OCI-LY1 (cell line): Measurements from ENCODE around the gene SPATA46.

Experiments
- H2AFZ ChIP-seq: fragments of 200-600 bp; sonication (generic), shearing (Covaris generic); 2 replicates; pipeline ENCODE4 v1.6.0; 2014; ENCODE audit warnings: antibody characterized with exemption, mild to moderate bottlenecking, low read length
- H3F3A ChIP-seq: fragments of 200-600 bp; sonication (generic), shearing (Covaris generic); 2 replicates; pipeline ENCODE4 v1.6.0; 2014; ENCODE audit warnings: mild to moderate bottlenecking, antibody characterized with exemption, low read length, moderate library complexity; ENCODE audit not compliant: insufficient read depth
- H3K27ac ChIP-seq: fragments of 200-600 bp; sonication (generic); 2 replicates; pipeline ENCODE4 v1.5.1; 2014; ENCODE audit warnings: low read length, mixed run types, mild to moderate bottlenecking, low read depth; ENCODE audit not compliant: poor library complexity, severe bottlenecking
- H3K27me3 ChIP-seq: fragments of 200-600 bp; sonication (generic); 2 replicates; pipeline ENCODE4 v1.6.0; 2014; ENCODE audit warnings: antibody characterized with exemption, mild to moderate bottlenecking, low read length, moderate library complexity; ENCODE audit not compliant: insufficient read depth
- H3K36me3 ChIP-seq: fragments of 200-600 bp; sonication (generic); 2 replicates; pipeline ENCODE4 v1.6.1; 2014; ENCODE audit warnings: mild to moderate bottlenecking, antibody characterized with exemption, low read length, moderate library complexity, mixed read lengths; ENCODE audit not compliant: insufficient read depth
- H3K4me1 ChIP-seq: fragments of 200-600 bp; sonication (generic); 2 replicates; pipeline ENCODE4 v1.5.1; 2014; ENCODE audit warnings: mild to moderate bottlenecking, low read length, moderate library complexity; ENCODE audit not compliant: insufficient read depth, severe bottlenecking
- H3K4me2 ChIP-seq: fragments of 200-600 bp; sonication (generic), shearing (Covaris generic); 2 replicates; pipeline ENCODE4 v1.6.1; 2014; ENCODE audit warnings: low read length
- H3K4me3 ChIP-seq: fragments of 200-600 bp; sonication (generic); 2 replicates; pipeline ENCODE4 v1.5.1; 2014; ENCODE audit warnings: low read length, low read depth, mild to moderate bottlenecking, mixed read lengths; ENCODE audit not compliant: poor library complexity, severe bottlenecking
- H3K79me2 ChIP-seq: fragments of 200-600 bp; shearing (Covaris generic); 2 replicates; pipeline ENCODE4 v1.6.1; 2016; ENCODE audit warnings: mixed run types, low read length, mixed read lengths; ENCODE audit not compliant: insufficient read depth
- H3K9ac ChIP-seq: fragments of 200-600 bp; sonication (generic), shearing (Covaris generic); 2 replicates; pipeline ENCODE4 v1.6.1; 2014; ENCODE audit warnings: mild to moderate bottlenecking, low read length, mixed read lengths
- H3K9me2 ChIP-seq: fragments of 200-600 bp; sonication (generic), shearing (Covaris generic); 2 replicates; pipeline ENCODE4 v1.6.1; 2014; ENCODE audit warnings: low read depth, mild to moderate bottlenecking, low read length, mixed read lengths
- H3K9me3 ChIP-seq: fragments of 200-600 bp; shearing (Covaris generic); 2 replicates; pipeline ENCODE4 v1.6.1; 2014; ENCODE audit warnings: low read length, mixed read lengths
- H4K20me1 ChIP-seq: fragments of 200-600 bp; sonication (generic), shearing (Covaris generic); 2 replicates; pipeline ENCODE4 v1.6.0; 2016; ENCODE audit warnings: mild to moderate bottlenecking, low read length; ENCODE audit not compliant: insufficient read depth
- CTCF ChIP-seq: fragments of 200-600 bp; sonication (generic), shearing (Covaris generic); IDR thresholded peaks from 2 replicates; pipeline ENCODE4 v1.5.1; 2017; ENCODE audit warnings: mild to moderate bottlenecking, antibody characterized with exemption, low read length, moderate library complexity, mixed read lengths
- EZH2 ChIP-seq: fragments of 200-600 bp; sonication (generic), shearing (Covaris generic); IDR thresholded peaks from 2 replicates; pipeline ENCODE4 v1.8.0; 2017; ENCODE audit warnings: borderline replicate concordance, mixed run types, mild to moderate bottlenecking, antibody characterized with exemption, low read length, moderate library complexity, mixed read lengths

Gene SPATA46

GRCh38 chr1:162342452-162342983 is 34.1 kb downstream of the SPATA46 start:
- Histone ChIP-seq H2AFZ (no peak overlapping the region), H3K9me2 (no peaks in the 10 kb centered on the region), H3K9me3 (no peaks in the 10 kb centered on the region), H3K9ac (no peak overlapping the region), H3K79me2 (no peaks in the 10 kb centered on the region), H3K4me1 (no peaks in the 10 kb centered on the region), H3K27ac (no peak overlapping the region), H3K4me3 (no peak overlapping the region), H3K4me2 (no peak overlapping the region), H3K27me3 (no peaks in the 10 kb centered on the region), H3F3A (no peaks in the 10 kb centered on the region), H3K36me3 (no peaks in the 10 kb centered on the region), H4K20me1 (no peaks in the 10 kb centered on the region)
- TF ChIP-seq CTCF: no peak
- no peak for TF ChIP-seq EZH2

GRCh38 chr1:162336621-162337285 is 39.9 kb downstream of the SPATA46 start:
- H3K27me3 ChIP-seq: no peaks in the 10 kb centered on the region
- H3K9ac ChIP-seq: no peak overlapping the region
- no peaks in the 10 kb centered on the region for H3K9me3 ChIP-seq
- no peak overlapping the region for H3K4me2 ChIP-seq
- H3K36me3 ChIP-seq: no peaks in the 10 kb centered on the region
- no peak overlapping the region for H2AFZ ChIP-seq
- no peaks in the 10 kb centered on the region for H3K79me2 ChIP-seq
- no peak overlapping the region for H3K27ac ChIP-seq
- no peak for TF ChIP-seq CTCF
- H3K9me2 ChIP-seq: no peaks in the 10 kb centered on the region
- no peaks in the 10 kb centered on the region for H3F3A ChIP-seq
- H4K20me1 ChIP-seq: no peaks in the 10 kb centered on the region
- H3K4me3 ChIP-seq: no peak overlapping the region
- H3K4me1 ChIP-seq: no peaks in the 10 kb centered on the region

- Histone ChIP-seq H3K4me3 (no peak overlapping the region), H4K20me1 (no peaks in the 10 kb centered on the region), H3K9me3 (no peaks in the 10 kb centered on the region), H3K4me2 (no peak overlapping the region), H3K9ac (no peak overlapping the region), H3K79me2 (no peaks in the 10 kb centered on the region), H3K36me3 (no peaks in the 10 kb centered on the region), H2AFZ (no peak overlapping the region), H3K27me3 (no peaks in the 10 kb centered on the region), H3K27ac (no peak overlapping the region), H3K9me2 (no peaks in the 10 kb centered on the region), H3K4me1 (no peaks in the 10 kb centered on the region), H3F3A (no peaks in the 10 kb centered on the region)
- TF ChIP-seq EZH2 (no peak), CTCF (no peak)
These were observed 41.5 kb downstream of the SPATA46 start for GRCh38 chr1:162335126-162335525.
